ENCODE measurements around the gene SLC19A1. TPM values are rescaled to one million over a fixed set of nuclear protein-coding genes. Genes with fewer than 3 reads are reported as not detected.
A peak's percentile ranks its signal among the peaks of the same experiment; 100 is the strongest.

The SLC19A1 gene
- total and polyA plus RNA-seq, 7 donors, result 1.4 to 3.8 (median 2.3) TPM

DNA sequence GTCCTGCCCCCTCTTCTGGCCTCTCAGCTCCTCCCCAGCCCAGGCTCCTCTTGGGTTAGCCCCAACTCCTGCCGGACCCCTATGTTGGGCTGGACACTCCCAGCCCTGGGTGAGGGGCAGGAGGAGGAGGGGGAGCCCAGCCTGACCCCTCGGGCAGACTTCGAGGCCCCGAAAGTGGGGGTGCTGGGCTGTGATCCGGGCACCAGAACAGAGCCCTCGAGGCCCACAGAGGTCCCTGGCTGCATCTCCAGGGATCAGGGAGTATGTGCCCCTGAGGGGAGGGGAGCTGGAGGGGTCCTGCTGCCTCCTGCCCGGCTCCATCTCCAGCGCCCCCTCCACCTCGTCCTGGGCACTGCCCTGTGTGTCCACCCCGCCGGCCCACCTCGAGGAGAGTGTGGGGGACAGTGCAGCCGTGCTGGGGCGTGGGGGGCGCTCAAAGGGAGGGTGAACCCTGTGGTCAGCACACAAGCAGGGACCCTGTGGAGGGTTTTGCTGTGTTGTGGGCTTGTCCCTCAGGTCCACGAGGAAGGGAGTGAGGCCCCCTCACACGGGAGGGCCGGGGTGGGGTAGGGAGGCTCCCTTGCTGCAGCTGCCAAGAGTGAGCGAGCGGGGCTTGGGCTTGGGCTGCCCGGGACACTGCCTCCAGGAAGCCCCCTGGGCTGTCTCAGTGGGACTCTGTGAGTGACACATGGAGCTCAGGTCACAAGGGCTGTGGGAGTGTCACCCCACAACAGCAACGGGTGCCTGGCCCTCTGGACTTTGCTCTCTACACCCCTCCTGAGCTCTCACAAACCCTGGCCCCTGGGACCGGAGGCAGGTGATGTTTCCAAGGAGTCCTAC, 82.8 kb downstream of the SLC19A1 start:
- ATAC-seq (no peak), DNase-seq (peak; percentile 5 to 46)
- intact Hi-C loops (cut with DNase I), result no loop called here
- Histone ChIP-seq H3K27ac (no peak overlapping the region), H3K36me3 (ENCODE audit: insufficient read depth in 1 of 2, low read depth in 1 of 2) (no peaks in the 10 kb centered on the region), H3K27me3 (ENCODE audit: insufficient read depth in 3 of 3, low read length in 2 of 3) (peaks cover 0 to 53% (median 2%) of the 10 kb centered on the region in 3 donors), H3K9me3 (peaks cover 12% of the 10 kb centered on the region), H3K4me3 (no peak overlapping the region), H3K4me1 (no peaks in the 10 kb centered on the region)
- TF ChIP-seq CTCF (IDR thresholded peaks at IDR 0.05), result no peak
- WGBS, 3 donors, result 89 to 92% (median 90%) methylated on average over 19 to 23 of the region's 23 CpGs

GRCh38 chr21:45458281-45459170, 83.7 kb downstream of the SLC19A1 start:
- WGBS, 3 donors, result 39 to 57% (median 42%) methylated on average over 29 to 30 of the region's 30 CpGs
- intact Hi-C loops (cut with DNase I), result no loop called here
- H3K27ac ChIP-seq, result no peak overlapping the region
- ATAC-seq (no peak), DNase-seq (peak; percentile 11 to 47)
- no peak for TF ChIP-seq CTCF (IDR thresholded peaks at IDR 0.05)
- no peaks in the 10 kb centered on the region for H3K4me1 ChIP-seq
- H3K27me3 ChIP-seq (ENCODE audit: insufficient read depth in 3 of 3, low read length in 2 of 3), result peaks cover 0 to 45% (median 2%) of the 10 kb centered on the region in 3 donors
- H3K9me3 ChIP-seq, result peaks cover 12% of the 10 kb centered on the region
- H3K36me3 ChIP-seq (ENCODE audit: insufficient read depth in 1 of 2, low read depth in 1 of 2), result no peaks in the 10 kb centered on the region
- H3K4me3 ChIP-seq, result no peak overlapping the region

GRCh38 chr21:45457832-45458172, 84.4 kb downstream of the SLC19A1 start:
- Histone ChIP-seq H3K9me3 (peaks cover 12% of the 10 kb centered on the region), H3K4me1 (no peaks in the 10 kb centered on the region), H3K36me3 (ENCODE audit: insufficient read depth in 1 of 2, low read depth in 1 of 2) (no peaks in the 10 kb centered on the region), H3K27ac (no peak overlapping the region), H3K27me3 (ENCODE audit: insufficient read depth in 3 of 3, low read length in 2 of 3) (peaks cover 0 to 42% (median 2%) of the 10 kb centered on the region in 3 donors), H3K4me3 (no peak overlapping the region)
- no peak for ATAC-seq
- DNase-seq, result peak in 1 of 2 donors; percentile 25
- intact Hi-C loops (cut with DNase I), result no loop called here
- 30 to 59% (median 37%) methylated on average over 6 to 9 of the region's 9 CpGs for WGBS, 3 donors
- TF ChIP-seq CTCF (IDR thresholded peaks at IDR 0.05), result no peak

DNA sequence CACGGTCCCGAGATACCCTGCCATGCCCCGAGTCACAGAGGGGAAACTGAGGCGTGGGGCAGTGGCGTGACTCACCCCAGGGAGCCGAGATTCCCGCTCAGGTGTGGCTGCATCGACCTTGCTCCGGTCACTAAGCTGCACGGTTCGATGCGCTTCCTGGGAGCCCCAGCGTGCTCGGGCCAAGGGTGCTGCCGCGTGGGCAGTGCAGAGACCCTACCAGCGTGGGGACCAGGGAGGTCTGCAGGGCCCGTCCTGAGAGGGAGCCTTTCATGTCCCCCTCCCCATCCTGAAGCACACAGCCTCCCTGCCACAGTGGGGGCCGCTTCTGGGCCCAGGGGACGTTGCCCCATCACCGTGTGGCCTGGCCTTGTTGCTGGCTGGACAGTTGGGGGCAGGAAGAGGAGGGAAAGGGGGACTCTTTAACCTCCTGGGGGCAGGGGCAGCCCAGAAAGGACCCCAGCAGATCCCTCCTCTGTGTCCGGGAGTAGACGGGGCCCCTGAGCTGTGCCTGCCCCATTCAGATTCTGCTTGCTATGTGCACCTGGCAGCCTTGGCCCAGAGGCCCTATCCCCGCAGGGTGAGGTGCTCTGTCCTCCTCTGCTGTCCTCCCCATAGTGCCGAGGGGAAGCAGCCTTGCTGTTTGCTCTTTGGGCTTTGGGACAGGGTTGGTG, 84.9 kb downstream of the SLC19A1 start:
- peaks cover 12% of the 10 kb centered on the region for H3K9me3 ChIP-seq
- H3K27ac ChIP-seq, result no peak overlapping the region
- 78 to 84% (median 81%) methylated on average over 24 to 25 of the region's 25 CpGs for WGBS, 3 donors
- intact Hi-C loops (cut with DNase I), result no loop called here
- H3K4me3 ChIP-seq, result no peak overlapping the region
- ATAC-seq (no peak), DNase-seq (peak; percentile 7 to 36)
- H3K4me1 ChIP-seq, result no peaks in the 10 kb centered on the region
- TF ChIP-seq CTCF (IDR thresholded peaks at IDR 0.05), result no peak
- H3K36me3 ChIP-seq (ENCODE audit: insufficient read depth in 1 of 2, low read depth in 1 of 2), result no peaks in the 10 kb centered on the region
- H3K27me3 ChIP-seq (ENCODE audit: insufficient read depth in 3 of 3, low read length in 2 of 3), result peaks cover 0 to 42% (median 2%) of the 10 kb centered on the region in 3 donors
